ENCODE results near the gene REV1. TPM values are rescaled to one million over a fixed set of nuclear protein-coding genes. Genes with fewer than 3 reads are reported as not detected.

Gene REV1
- polyA plus RNA-seq, 3 donors = 6.5 to 39.9 (median 9.5) TPM

GRCh38 chr2:99509387-99509786, 19.6 kb upstream of the REV1 start:
- Mint-ChIP-seq H3K27ac (no peak overlapping the region), H3K36me3 (no peaks in the 10 kb centered on the region), H3K4me3 (no peak overlapping the region), H3K9me3 (peaks cover 0 to 3% (median 0%) of the 10 kb centered on the region in 7 donors), H3K4me1 (peaks cover 8% of the 10 kb centered on the region), H3K27me3 (ENCODE audit: low read depth in 3 of 3) (peaks cover 1 to 4% (median 1%) of the 10 kb centered on the region in 3 donors)
- Histone ChIP-seq H3K4me2 (replicated peaks; ENCODE audit: extremely low read depth, low read length, poor library complexity, severe bottlenecking) (no peak overlapping the region), H3K27me3 (ENCODE audit: control insufficient read depth in 2 of 2, insufficient read depth in 2 of 2, low read length in 2 of 2) (no peaks in the 10 kb centered on the region), H2AFZ (ENCODE audit: insufficient read depth, low read depth, low read length, poor library complexity, severe bottlenecking) (no peak overlapping the region), H3K36me3 (replicated peaks in 1 of 2; ENCODE audit: control insufficient read depth in 1 of 2, insufficient read depth in 2 of 2, low read length in 2 of 2) (no peaks in the 10 kb centered on the region), H3K4me1 (ENCODE audit: control insufficient read depth in 1 of 2, insufficient read depth in 2 of 2, low read length in 2 of 2) (peaks cover 2 to 4% of the 10 kb centered on the region in 2 donors), H4K20me1 (ENCODE audit: insufficient read depth, low read length) (no peaks in the 10 kb centered on the region), H3K27ac (ENCODE audit: low read depth in 1 of 2, low read length in 2 of 2) (no peak overlapping the region), H3K79me2 (ENCODE audit: insufficient read depth, low read length) (no peaks in the 10 kb centered on the region), H3K9ac (ENCODE audit: insufficient read depth, low read length, poor library complexity, severe bottlenecking) (no peak overlapping the region), H3K9me3 (replicated peaks in 1 of 2; ENCODE audit: control insufficient read depth in 1 of 2, insufficient read depth in 1 of 2, low read length in 2 of 2) (no peaks in the 10 kb centered on the region), H3K4me3 (replicated peaks in 1 of 3; ENCODE audit: low read depth in 2 of 3, low read length in 3 of 3) (no peak overlapping the region)
- intact Hi-C loops (cut with micrococcal nuclease) = no loop called here
- no peak for DNase-seq
- WGBS (ENCODE audit: insufficient coverage) = 100% methylated on average over 2 of the region's 4 CpGs
- TF ChIP-seq, protein P1, sequence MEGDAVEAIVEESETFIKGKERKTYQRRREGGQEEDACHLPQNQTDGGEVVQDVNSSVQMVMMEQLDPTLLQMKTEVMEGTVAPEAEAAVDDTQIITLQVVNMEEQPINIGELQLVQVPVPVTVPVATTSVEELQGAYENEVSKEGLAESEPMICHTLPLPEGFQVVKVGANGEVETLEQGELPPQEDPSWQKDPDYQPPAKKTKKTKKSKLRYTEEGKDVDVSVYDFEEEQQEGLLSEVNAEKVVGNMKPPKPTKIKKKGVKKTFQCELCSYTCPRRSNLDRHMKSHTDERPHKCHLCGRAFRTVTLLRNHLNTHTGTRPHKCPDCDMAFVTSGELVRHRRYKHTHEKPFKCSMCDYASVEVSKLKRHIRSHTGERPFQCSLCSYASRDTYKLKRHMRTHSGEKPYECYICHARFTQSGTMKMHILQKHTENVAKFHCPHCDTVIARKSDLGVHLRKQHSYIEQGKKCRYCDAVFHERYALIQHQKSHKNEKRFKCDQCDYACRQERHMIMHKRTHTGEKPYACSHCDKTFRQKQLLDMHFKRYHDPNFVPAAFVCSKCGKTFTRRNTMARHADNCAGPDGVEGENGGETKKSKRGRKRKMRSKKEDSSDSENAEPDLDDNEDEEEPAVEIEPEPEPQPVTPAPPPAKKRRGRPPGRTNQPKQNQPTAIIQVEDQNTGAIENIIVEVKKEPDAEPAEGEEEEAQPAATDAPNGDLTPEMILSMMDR (IDR thresholded peaks at IDR 0.05) = no peak

- H3K4me3 Mint-ChIP-seq = no peak overlapping the region
- peaks cover 1 to 4% (median 1%) of the 10 kb centered on the region in 3 donors for H3K27me3 Mint-ChIP-seq (ENCODE audit: low read depth in 3 of 3)
- Histone ChIP-seq H3K27me3 (ENCODE audit: control insufficient read depth in 2 of 2, insufficient read depth in 2 of 2, low read length in 2 of 2) (no peaks in the 10 kb centered on the region), H2AFZ (ENCODE audit: insufficient read depth, low read depth, low read length, poor library complexity, severe bottlenecking) (no peak overlapping the region), H3K4me1 (ENCODE audit: control insufficient read depth in 1 of 2, insufficient read depth in 2 of 2, low read length in 2 of 2) (no peaks in the 10 kb centered on the region), H3K79me2 (ENCODE audit: insufficient read depth, low read length) (no peaks in the 10 kb centered on the region), H3K9me3 (replicated peaks in 1 of 2; ENCODE audit: control insufficient read depth in 1 of 2, insufficient read depth in 1 of 2, low read length in 2 of 2) (no peaks in the 10 kb centered on the region), H3K27ac (ENCODE audit: low read depth in 1 of 2, low read length in 2 of 2) (no peak overlapping the region), H4K20me1 (ENCODE audit: insufficient read depth, low read length) (no peaks in the 10 kb centered on the region), H3K4me2 (replicated peaks; ENCODE audit: extremely low read depth, low read length, poor library complexity, severe bottlenecking) (no peak overlapping the region), H3K9ac (ENCODE audit: insufficient read depth, low read length, poor library complexity, severe bottlenecking) (no peak overlapping the region), H3K4me3 (replicated peaks in 1 of 3; ENCODE audit: low read depth in 2 of 3, low read length in 3 of 3) (no peak overlapping the region), H3K36me3 (replicated peaks in 1 of 2; ENCODE audit: control insufficient read depth in 1 of 2, insufficient read depth in 2 of 2, low read length in 2 of 2) (no peaks in the 10 kb centered on the region)
- WGBS (ENCODE audit: insufficient coverage) = no CpG with 5 or more reads among the region's 7 CpGs
- H3K4me1 Mint-ChIP-seq = peaks cover 4% of the 10 kb centered on the region
- H3K27ac Mint-ChIP-seq = peak overlapping the region in 1 of 7 donors; percentile 19
- intact Hi-C loops (cut with micrococcal nuclease) = no loop called here
- DNase-seq = no peak
- TF ChIP-seq, protein P1 (IDR thresholded peaks at IDR 0.05) = no peak
- H3K9me3 Mint-ChIP-seq = peaks cover 0 to 3% (median 0%) of the 10 kb centered on the region in 7 donors
- H3K36me3 Mint-ChIP-seq = no peaks in the 10 kb centered on the region
Observed at GRCh38 chr2:99507937-99508818, 18.4 kb upstream of the REV1 start.
